ENCODE data around the gene G6PC1. TPM values are rescaled to one million over a fixed set of nuclear protein-coding genes. Genes with fewer than 3 reads are reported as not detected.
"Not testable (repeated sequence)": the region's sequence is repeated elsewhere in the genome, so short reads cannot be mapped to it uniquely, and the experiment has no call there.

G6PC1 gene
- total RNA-seq, 1 experiment from 2014 or later: not detected

GRCh38 chr17:42873315-42873714 is 27.3 kb upstream of the G6PC1 start:
- no peak for TF ChIP-seq NFE2L1 (CRISPR knock-in tag; IDR thresholded peaks at IDR 0.05)
- no peak for TF ChIP-seq JUN (CRISPR knock-in tag; IDR thresholded peaks at IDR 0.05)
- TF ChIP-seq ZBTB43 (CRISPR knock-in tag; IDR thresholded peaks at IDR 0.05): no peak
- no peak for TF ChIP-seq ELF4 (CRISPR knock-in tag; IDR thresholded peaks at IDR 0.05; ENCODE audit: low read depth)
- no peak for TF ChIP-seq FOXP1 (CRISPR knock-in tag; IDR thresholded peaks at IDR 0.05; ENCODE audit: borderline replicate concordance)
- no peak for TF ChIP-seq ATF1 (CRISPR knock-in tag; IDR thresholded peaks at IDR 0.05)
- TF ChIP-seq CTCF (IDR thresholded peaks at IDR 0.05): no peak
- no peak for TF ChIP-seq ESRRA (CRISPR knock-in tag; IDR thresholded peaks at IDR 0.05; ENCODE audit: borderline replicate concordance)
- TF ChIP-seq SMAD3 (CRISPR knock-in tag; IDR thresholded peaks at IDR 0.05; ENCODE audit: borderline replicate concordance): no peak
- TF ChIP-seq USF2 (CRISPR knock-in tag; IDR thresholded peaks at IDR 0.05): no peak
- no peak overlapping the region for H3K27ac Mint-ChIP-seq
- H3K27me3 Mint-ChIP-seq (ENCODE audit: low read depth): peaks cover 27% of the 10 kb centered on the region
- POLR2A ChIA-PET: no interaction called here
- H3K4me3 Mint-ChIP-seq: no peak overlapping the region
- H3K9me3 Mint-ChIP-seq: peaks cover 27% of the 10 kb centered on the region
- ATAC-seq: no peak
- CTCF ChIA-PET: interaction anchor here (1.0 to 1.2 kb wide), 4 partner anchors 19 to 64 kb away, joined by 3 to 8 read pairs (median 3); no protein-coding TSS in a partner anchor
- no peak for DNase-seq (ENCODE audit: low spot score)
- H3K36me3 Mint-ChIP-seq: peaks cover 12% of the 10 kb centered on the region
- peaks cover 11% of the 10 kb centered on the region for H3K4me1 Mint-ChIP-seq

- H3K4me3 Mint-ChIP-seq; DNase-seq (ENCODE audit: low spot score); ATAC-seq; POLR2A ChIA-PET; H3K27ac Mint-ChIP-seq: not testable (repeated sequence)
- CTCF ChIA-PET: interaction anchor here (1.0 to 1.2 kb wide), 4 partner anchors 20 to 64 kb away, joined by 3 to 8 read pairs (median 3); no protein-coding TSS in a partner anchor
- H3K36me3 Mint-ChIP-seq: peaks cover 12% of the 10 kb centered on the region
- peaks cover 16% of the 10 kb centered on the region for H3K4me1 Mint-ChIP-seq
- peaks cover 27% of the 10 kb centered on the region for H3K9me3 Mint-ChIP-seq
- peaks cover 34% of the 10 kb centered on the region for H3K27me3 Mint-ChIP-seq (ENCODE audit: low read depth)
Measured at GRCh38 chr17:42873932-42874695, 26.5 kb upstream of the G6PC1 start.

GRCh38 chr17:42877037-42877436 is 23.6 kb upstream of the G6PC1 start:
- H3K27ac Mint-ChIP-seq: no peak overlapping the region
- no peak for TF ChIP-seq ZNF532 (CRISPR knock-in tag; IDR thresholded peaks at IDR 0.05; ENCODE audit: borderline replicate concordance)
- no peak for TF ChIP-seq USF1 (CRISPR knock-in tag; IDR thresholded peaks at IDR 0.05)
- TF ChIP-seq ERG (CRISPR knock-in tag; IDR thresholded peaks at IDR 0.05): no peak
- no peak for TF ChIP-seq CREM (CRISPR knock-in tag; IDR thresholded peaks at IDR 0.05)
- no peak for TF ChIP-seq CTCF (IDR thresholded peaks at IDR 0.05)
- no peak for TF ChIP-seq ZBTB43 (CRISPR knock-in tag; IDR thresholded peaks at IDR 0.05)
- no peak for TF ChIP-seq TEAD4 (CRISPR knock-in tag; IDR thresholded peaks at IDR 0.05)

More at GRCh38 chr17:42877037-42877436, 23.6 kb upstream of the G6PC1 start:
- peaks cover 21% of the 10 kb centered on the region for H3K4me1 Mint-ChIP-seq
- DNase-seq (ENCODE audit: low spot score): no peak
- ChIA-PET CTCF (interaction anchor here (1.0 kb wide), 1 partner anchor 52 kb away, joined by 4 read pairs; no protein-coding TSS in a partner anchor), POLR2A (no interaction called here)
- no peak overlapping the region for H3K4me3 Mint-ChIP-seq
- H3K9me3 Mint-ChIP-seq: no peaks in the 10 kb centered on the region
- H3K36me3 Mint-ChIP-seq: no peaks in the 10 kb centered on the region
- H3K27me3 Mint-ChIP-seq (ENCODE audit: low read depth): peaks cover 32% of the 10 kb centered on the region
- no peak for ATAC-seq
